Measurements from ENCODE around the gene KLK1.

DNA sequence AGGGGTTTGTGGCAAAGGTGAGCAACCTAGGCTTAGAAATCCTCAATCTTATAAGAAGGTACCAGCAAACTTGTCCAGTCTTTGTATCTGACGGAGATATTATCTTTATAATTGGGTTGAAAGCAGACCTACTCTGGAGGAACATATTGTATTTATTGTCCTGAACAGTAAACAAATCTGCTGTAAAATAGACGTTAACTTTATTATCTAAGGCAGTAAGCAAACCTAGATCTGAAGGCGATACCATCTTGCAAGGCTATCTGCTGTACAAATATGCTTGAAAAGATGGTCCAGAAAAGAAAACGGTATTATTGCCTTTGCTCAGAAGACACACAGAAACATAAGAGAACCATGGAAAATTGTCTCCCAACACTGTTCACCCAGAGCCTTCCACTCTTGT lies 45.9 kb upstream of the KLK1 start:
- TF ChIP-seq FOXM1 (IDR thresholded peaks at IDR 0.05; ENCODE audit: low read depth) (no peak), FOXJ3 (CRISPR knock-in tag; IDR thresholded peaks at IDR 0.05) (no peak), USF2 (IDR thresholded peaks at IDR 0.05; ENCODE audit: borderline replicate concordance, low read depth, low read length) (no peak), MAX (IDR thresholded peaks at IDR 0.05; ENCODE audit: low read depth) (no peak), CTCF (IDR thresholded peaks at IDR 0.05) (no peak), REST (IDR thresholded peaks at IDR 0.05; ENCODE audit: low read depth, low read length) (no peak), POLR2AphosphoS5 (IDR thresholded peaks at IDR 0.05; ENCODE audit: low read depth, low read length) (no peak)
